ENCODE data around the gene SCAPER.

SCAPER gene

DNA sequence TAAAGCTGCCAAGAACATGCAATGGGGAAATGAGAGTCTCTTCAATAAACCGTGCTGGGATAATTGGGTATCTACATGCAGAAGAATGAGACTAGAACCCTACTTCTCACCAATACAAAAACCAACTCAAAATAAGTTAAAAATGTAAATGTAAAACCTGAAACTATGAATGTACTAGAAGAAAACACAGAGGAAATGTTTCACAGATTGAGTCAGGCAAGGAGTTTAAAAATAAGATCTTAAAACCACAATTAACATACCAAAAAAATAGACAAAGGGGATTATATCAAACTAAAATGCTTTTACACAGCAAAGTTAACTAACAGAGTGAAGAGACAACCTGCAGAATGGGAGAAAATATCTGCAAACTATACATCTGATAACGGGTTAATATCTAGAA lies 478.2 kb downstream of the SCAPER start:
- no peak for DNase-seq (ENCODE audit: low read depth in 2 of 2)

DNA sequence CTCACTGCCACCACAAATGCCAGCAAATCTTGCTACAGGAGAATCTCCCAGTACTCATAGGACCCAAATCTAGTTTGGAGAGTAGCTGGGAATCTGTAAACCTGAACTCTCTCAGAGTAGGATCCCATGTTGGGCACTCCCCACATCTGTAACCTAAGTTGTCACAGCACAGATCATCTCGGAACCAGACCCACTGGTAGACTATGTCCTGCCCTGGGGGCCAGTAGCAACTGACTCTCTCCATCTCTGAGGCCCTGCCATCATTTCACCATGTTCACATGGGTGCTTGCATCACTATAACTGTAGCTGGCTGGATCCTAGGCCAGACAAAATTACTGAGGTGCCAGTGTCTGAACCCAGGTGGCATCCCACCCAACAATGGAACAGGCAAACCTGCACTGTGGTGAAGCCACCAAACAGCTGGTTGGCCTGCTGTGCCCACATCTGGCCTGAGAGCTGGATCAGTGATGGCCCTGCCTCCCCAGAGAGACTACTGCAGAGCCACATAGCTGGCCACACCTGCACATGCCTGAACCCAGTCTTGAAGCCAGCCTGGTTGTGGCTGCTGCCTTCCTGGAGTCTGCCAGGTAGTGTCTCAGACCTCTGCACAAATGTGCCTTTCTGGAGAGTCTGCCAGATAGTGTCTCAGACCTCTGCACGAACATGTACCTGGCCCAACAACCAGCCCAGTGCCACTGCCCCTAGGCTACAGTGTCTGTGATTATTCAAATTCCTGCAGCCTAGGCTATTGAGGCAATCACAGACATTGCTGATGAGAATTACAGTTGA lies 486.6 kb downstream of the SCAPER start:
- DNase-seq (ENCODE audit: low read depth in 2 of 2): no peak

DNA sequence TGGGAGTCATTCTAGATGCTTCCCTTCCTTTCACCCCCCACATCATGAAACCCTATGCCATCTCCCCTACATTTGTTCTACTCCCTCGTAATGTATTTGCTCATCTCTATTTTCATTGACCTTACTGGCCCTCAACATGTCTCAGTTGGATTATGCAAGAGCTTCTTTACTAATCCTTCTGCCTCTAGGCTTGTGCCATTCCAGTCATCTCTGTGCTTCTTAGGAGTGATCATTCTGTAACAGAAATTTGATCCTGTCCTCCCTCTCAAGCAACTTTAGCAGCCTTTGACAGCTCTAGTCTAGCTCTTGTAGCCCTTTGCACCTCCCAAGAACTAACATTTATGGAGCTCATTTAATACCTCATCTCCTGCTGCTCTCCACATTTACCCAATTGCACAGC lies 503.9 kb downstream of the SCAPER start:
- no peak for DNase-seq (ENCODE audit: low read depth in 2 of 2)

DNA sequence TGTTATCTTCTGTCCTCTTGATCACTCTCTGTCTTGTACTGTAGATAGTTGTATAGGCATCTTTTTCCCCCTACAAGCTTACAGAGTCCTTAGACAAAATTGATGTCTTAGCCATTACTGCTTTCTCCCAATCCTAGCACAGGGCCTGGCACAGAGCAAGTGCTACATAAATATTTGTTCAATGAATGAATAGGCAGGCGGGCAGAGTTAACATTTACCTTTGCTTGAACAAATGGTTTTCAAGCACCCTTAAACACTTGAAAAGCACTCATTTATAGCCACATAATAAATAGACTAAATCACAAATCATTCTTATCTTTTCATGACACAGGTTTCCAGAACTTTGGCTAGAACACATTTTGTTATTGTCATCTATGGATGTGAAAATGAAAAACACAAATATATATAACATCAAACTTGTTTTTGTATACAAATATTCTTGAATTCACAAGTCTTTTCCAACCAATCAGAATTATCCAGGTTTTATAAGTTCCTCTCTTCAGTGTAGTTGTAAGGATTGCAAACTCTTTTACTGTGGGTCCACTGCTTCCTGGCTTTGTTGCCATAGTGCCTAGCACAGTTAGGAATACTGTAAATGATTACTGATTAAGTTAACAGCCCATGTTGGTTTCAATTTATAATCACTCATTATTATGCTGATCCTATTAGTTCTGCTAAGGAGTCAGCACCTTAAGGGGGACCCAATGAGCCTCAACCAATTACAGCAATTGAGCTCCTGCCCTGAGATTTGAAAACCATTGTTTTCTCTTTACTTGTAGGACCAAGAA lies 506.6 kb downstream of the SCAPER start:
- no peak for DNase-seq (ENCODE audit: low read depth in 2 of 2)

DNA sequence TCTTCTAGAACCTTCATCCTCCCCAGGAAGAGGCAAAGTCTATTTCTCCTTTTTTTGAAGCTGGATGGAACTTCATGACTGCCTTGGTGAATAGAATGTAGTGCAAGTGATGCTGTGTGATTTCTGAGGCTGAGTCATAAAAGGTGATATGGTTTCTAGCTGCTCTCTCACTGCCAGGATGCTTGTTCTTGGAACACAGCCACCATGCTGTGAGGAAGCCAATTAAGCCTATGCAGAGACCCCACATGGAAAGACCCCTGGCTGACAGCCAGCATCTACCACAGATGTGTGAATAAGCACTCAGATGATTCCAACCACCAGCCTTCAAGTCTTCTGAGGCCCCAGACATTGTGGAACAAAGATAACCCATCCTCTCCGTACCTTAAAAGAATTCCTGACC lies 511.5 kb downstream of the SCAPER start:
- no peak for DNase-seq (ENCODE audit: low read depth in 2 of 2)

DNA sequence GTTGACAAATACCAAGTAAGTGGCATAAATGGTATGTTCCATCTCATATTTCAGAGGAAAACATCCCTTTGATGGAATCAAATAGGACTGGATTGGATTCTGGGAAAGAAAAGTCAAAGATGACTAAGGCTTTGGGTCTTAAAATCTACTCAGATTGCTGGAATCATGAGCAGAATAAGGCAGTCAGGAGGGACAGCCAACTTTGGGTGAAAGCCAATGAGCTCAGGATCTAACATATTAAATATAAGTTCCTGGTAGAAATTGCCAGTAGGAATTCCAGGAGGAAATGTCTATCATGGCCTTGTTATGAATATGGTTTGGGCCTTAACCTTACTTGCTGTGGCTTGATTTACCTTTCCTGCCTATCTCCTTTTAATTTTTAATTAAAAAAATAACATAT lies 513.3 kb downstream of the SCAPER start:
- DNase-seq (ENCODE audit: low read depth in 2 of 2): no peak

DNA sequence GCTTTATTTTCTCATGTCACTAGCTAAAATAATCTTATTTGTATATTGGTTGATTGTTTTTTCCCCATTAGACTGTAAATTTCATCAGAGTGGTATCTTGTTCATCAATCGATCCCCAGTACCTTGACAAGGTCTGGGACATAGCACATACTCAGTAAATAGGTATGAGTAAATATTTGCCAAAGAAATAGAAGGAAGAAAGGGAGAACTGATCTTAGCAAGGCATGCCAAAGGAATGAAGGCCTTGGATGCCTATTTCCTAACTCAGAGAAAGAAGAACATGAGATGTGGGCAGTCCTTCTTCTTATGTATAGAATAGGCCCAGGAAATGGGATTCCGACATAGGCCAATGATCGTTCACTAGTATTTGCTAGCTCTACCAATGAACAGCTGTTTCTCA lies 513.8 kb downstream of the SCAPER start:
- DNase-seq (ENCODE audit: low read depth in 2 of 2): no peak

DNA sequence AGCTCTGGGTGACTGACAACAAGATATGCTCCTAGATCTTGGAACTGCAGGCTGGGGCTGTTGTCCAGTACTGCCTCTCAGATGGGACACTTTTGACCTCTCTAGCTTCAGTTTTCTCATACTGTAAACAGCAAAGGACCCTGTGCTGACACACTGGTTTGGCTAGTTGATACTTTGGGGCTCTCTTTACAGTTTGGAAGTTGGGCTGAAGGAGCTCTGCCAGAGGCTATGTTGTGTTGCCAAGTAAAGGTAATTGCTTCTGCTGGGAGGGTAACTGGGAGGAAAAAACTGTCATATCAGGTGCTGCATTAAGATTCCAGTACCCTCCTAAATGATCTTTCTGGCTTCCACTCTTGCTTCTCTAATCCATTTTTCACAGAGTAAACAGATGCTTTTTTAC lies 514.6 kb downstream of the SCAPER start:
- DNase-seq (ENCODE audit: low read depth in 2 of 2): no peak

DNA sequence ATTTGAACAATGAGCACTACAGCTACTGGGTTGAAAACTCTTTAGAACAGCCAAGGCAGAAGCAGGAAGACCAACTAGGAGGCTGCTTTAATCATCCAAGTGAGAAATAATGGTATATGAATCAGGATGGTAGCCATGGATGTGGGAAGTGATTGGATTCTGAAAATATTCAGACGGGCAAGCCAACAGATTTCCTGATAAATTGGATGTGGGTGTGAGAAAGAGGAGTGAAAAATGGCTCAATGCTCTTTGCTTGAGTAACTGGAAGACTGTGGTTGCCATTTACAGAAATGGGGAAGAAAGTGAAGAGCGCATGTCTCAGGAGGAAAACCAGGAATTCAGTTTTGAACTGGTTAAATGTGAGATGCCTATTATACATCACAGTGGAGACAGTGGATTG lies 518.2 kb downstream of the SCAPER start:
- DNase-seq (ENCODE audit: low read depth in 2 of 2): no peak

DNA sequence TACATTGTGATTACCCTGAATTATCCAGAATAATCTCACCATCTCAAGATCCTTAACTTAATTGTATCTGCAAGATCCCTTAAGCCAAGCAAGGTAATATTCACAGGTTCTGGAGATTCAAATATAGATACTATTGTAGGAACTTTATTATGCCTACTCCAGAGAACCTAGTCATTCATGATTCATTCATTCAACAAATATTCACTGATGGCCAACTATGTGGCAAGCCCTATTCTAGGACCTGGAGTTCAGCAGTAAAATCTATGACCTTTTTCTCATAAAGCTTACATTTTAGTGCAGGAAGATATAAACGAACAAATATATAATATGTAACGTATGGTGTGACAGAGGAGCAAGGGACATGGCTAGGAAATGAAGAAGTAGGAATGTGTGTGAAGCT lies 519.0 kb downstream of the SCAPER start:
- no peak for DNase-seq (ENCODE audit: low read depth in 2 of 2)

DNA sequence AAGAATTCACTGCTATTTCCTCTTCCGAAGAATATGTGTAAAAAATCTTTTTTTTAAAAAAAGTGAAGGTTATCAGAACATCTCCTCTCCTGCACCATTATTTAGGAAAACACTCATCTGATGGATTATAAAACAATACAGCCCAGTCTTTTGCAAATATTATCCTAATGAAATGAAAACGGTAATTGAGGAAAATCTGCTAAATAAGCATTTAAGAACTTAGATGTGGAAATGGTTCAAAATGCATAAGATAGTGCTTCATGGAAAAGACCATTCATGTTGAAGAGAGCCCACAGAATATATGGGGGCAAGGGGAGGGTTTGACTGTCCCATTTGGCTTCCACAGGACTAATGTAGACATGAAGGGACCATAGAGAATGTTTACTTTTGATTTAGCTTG lies 520.7 kb downstream of the SCAPER start:
- no peak for DNase-seq (ENCODE audit: low read depth in 2 of 2)

DNA sequence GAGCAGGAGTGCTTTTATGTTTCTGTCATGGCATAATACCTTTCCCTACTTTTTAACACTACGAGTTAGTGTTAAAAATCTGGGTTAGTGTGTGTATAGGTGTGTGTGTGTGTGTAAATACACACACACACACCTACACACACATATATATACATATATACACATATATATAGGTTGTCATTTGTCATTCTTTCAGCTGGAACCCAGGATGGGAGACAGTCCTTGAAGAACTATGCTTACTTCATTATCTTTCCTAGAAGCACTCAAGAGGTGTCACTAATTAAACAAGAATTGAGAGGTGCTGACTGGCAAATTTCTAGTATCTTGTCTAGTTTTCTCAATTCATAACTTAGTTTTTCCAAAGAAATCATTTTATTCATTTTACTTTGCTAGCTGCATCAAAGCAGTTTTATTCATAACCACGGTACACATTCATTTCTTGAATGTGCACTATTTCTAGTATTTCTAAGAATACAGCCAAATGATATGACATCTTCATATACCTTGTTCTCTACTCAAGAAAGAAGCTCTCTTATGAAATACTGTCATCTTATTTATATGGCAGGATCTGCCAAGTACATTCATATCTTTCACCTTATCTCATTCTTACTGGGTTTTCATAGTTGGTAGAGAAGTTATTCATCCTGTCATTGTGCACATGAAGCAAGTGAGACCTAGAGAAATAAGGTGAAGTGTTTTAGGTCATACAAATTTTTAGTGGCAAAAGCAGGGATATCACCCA lies 522.0 kb downstream of the SCAPER start:
- no peak for DNase-seq (ENCODE audit: low read depth in 2 of 2)

DNA sequence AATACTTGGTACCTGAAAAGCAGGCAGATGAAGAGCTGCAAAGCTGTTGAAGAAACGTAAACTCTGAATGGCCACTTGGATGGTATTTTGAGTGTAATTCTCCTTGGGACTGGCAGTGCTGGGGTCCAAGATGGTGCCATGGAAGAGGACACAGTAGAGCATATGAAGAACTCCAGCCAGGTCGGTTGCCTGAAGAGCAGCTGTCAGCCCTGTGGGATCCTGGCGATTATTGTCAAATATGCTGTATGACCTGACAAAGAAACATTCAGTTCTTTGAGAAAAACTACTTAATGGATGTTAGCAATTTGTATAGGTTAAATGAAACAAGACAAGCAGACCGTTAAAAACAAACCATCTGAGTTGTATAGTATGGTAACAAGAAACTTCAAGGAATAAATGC lies 523.8 kb downstream of the SCAPER start:
- no peak for DNase-seq (ENCODE audit: low read depth in 2 of 2)

DNA sequence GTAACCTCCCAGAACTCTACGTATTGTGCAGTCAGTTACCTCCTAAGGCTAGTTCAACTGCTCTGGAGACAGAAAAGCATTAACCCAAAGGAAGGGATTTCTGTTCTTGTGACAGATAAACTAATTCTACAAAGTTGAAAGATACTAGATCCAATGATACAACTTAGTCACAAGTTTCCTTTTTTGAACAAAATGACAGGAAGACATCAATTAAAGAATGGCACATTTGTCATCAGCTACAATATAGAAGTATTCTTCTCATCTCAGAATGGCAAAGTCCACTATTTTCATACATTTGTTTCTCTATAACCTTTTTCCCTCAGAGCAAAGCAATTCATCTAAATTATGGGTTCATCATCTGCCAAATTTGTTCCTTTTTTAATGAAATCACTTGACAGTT lies 524.9 kb downstream of the SCAPER start:
- no peak for DNase-seq (ENCODE audit: low read depth in 2 of 2)

DNA sequence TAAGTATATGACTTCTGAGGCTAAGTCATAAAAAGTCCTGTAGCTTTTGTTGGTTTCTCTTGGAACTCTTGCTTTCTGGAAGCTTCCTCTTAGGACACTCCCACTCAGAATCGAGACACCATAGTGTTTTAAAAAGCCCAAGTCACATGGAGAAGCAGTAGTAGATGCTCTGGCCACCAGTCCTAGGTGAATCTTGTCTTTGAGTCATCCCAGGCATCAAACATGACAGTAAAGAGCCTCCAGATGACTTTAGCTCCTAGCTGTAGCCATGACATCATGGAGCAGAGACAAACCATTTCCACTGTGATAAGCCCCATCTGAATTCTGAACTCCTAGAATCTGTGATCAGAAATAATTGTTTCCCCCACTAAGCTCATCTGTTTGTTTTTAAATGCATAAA lies 526.4 kb downstream of the SCAPER start:
- no peak for DNase-seq (ENCODE audit: low read depth in 2 of 2)

DNA sequence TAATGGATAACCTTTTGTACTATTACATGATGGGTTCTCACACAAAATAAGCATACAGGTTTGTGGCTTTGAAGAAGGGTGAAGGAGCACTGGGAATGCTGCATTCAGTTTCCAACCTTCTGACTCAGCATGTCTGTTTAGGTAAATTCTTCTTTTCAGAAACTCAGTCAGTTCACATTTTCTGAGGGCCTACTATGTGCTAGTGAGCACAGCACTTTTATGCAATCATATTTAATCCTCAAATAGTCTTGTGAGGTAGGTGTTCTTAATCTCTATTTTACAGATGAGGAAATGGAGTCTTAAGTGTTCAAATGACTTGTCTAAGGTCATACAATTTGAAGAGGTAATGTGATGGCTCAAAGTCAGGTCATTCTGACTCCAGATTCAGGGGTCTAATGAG lies 527.4 kb downstream of the SCAPER start:
- DNase-seq (ENCODE audit: low read depth in 2 of 2): no peak

DNA sequence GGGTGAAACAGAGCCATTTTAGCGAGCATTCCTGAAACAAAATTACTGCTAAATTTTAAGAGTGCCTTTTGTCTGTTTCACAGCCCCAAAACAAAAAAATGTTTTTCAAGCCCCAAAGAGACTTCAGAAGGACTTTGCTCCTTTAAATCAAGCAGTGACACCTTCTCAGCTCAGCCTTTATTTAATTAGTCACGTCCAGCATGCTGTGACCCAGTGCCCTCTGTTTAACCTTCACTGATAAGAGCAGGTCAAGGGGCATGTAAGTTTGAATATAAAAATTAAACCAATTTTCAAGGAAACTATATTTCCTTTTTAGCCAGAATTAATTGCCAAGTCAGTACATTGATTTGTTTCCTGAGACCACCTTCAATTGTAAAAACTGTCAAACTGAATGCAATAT lies 527.9 kb downstream of the SCAPER start:
- DNase-seq (ENCODE audit: low read depth in 2 of 2): no peak

DNA sequence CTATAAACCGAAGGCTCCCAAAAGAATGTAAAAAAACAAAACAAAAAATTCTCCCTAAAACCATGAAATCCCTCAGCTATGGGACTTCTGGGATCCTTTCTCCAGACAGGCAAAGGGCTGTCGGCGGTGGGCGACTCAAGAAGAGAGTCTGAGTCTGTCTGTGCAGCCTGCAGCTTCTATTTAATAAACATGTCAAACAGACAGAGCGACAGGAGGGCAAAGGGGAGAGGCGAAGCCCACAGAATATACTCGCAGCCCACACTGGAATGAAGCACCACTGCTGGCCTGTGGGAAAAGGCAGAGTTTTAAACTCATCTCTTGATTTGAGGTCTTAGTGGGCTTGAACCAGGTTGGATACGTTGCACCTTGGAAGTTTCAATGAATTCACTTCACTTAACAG lies 528.3 kb downstream of the SCAPER start:
- no peak for DNase-seq (ENCODE audit: low read depth in 2 of 2)

DNA sequence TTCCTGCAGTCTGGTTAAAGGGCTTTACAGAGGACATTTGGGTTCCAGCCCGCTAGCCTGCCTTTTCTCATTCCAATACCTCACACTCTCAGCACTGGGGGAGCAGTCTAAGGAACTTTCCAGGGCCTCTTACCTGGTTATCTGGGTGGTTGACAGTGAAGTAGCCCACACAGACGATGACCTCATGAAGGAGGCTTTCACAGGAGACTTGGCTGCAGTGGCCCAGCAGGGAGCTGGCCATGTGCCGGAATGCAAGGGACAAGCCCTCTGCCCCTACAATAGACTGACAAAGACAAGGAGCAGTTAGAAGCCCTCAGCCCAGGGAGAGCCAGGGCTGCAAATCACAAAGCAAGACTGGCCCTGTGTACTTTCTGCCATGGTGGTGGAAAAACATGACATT lies 529.1 kb downstream of the SCAPER start:
- DNase-seq (ENCODE audit: low read depth in 2 of 2): no peak

DNA sequence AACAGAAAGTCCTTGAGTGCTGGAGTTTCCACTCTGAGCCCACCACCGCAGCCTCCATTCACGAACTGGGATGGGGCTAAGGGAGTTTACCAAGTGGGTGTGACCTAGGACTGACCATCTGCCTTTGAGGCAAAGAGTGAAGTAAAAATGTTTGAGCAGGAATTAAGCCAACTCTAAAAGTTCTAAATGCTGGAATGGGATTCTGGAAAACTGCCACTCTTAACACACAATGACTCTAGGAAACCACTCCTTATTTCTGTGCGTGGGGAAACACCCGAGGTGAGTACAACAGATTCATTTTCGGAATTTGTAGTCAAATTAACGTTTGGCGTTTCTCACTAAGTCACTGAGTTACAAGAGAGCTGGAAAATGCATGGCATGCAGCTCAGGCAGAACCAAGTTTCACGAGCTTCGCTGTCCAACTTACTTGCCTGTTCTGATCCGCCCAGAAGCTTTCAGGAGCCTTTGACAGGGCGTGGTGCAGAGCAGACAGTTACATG lies 537.0 kb downstream of the SCAPER start:
- no peak for DNase-seq (ENCODE audit: low read depth in 2 of 2)

DNA sequence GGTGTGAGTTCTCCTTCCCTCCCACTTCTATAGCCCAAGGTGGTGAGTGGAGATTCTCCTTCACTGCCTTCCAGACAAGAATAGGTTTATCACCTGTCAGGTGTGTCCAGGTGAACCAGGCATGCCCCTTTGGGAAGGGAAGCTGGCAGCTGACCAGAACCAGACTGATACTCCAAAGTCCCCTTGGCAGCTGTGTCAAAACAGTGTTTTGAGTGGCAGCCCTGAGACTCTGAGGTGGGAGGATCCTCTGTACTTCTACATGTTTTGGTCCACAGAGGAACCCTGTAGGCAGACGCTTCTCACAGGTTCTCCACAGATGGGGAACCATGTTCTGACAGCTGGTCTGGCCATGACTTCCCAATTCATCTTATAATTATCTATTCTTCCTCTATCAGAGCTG lies 538.4 kb downstream of the SCAPER start:
- DNase-seq (ENCODE audit: low read depth in 2 of 2): no peak

DNA sequence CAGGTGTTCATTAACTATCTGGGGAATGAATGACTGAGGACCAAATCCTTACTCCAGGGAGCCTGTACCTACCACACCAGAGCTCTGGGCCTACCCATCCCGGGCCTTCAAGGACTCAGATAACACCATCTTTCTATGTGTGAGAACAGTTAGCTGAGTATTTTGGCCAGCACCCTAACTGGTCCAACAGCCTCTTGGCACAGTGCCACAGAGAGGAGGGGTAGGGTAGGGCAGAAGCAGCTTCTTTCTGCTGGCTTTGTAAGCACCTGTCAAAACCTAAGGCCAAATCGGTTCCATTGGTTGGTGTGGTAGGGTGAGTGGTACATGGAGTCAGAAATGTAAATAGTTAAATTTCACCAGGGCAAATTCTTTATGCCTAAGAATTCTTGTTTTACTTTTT lies 541.9 kb downstream of the SCAPER start:
- no peak for DNase-seq (ENCODE audit: low read depth in 2 of 2)

DNA sequence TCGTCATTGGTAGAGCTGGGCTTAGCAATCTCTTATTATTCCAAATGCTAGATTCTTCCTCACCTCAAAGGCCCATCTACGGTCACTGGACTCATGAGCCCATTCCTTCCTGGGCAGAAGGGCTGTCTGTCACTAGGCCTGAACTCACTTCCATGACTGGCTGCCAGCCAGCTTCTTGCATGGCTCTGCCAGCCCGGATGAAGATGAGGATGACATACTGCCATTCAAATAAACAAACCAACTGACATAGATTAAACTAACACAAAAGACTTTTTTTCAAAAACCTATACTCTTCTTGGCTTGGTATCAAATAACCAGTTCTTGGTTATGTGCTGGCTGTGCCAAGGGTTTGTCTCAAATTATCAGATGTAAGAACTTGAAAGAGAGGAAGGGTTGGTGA lies 544.7 kb downstream of the SCAPER start:
- DNase-seq (ENCODE audit: low read depth in 2 of 2): no peak

All from activated CD8-positive, alpha-beta memory T cell treated with anti-CD3 and anti-CD28 coated beads for 4 hours (primary cell).